Adrenal gland (tissue), 12 donors: Measurements from ENCODE around the gene CCDC201. TPM values are rescaled to one million over a fixed set of nuclear protein-coding genes. Genes with fewer than 3 reads are reported as not detected.
A peak's percentile ranks its signal among the peaks of the same experiment; 100 is the strongest.

Source experiments
- DNase-seq, 7 donors: peaks; one replicate each; pipeline ENCODE4 v3.0.0-alpha.2; 2019 to 2020
- H3K27ac ChIP-seq, 5 donors: fragments of 200-600 bp; sonication (generic) in 4 of 5; 1 replicate in 3 of 5; 2 replicates in 2 of 5; pipeline versions ENCODE4 v1.5.1 to v1.8.0; 2016 to 2020; ENCODE audit warnings: mild to moderate bottlenecking in 1 of 5
- H3K27me3 ChIP-seq: fragments of 200-600 bp; 2 replicates; pipeline ENCODE4 v1.8.0; 2021
- H3K36me3 ChIP-seq, 2 donors: fragments of 200-600 bp; replicated peaks in 1 of 2; 1 replicate in 1 of 2; 2 replicates in 1 of 2; pipeline versions ENCODE4 v1.5.1 to v1.8.0; 2018 to 2022
- H3K4me1 ChIP-seq, 2 donors: fragments of 200-600 bp; replicated peaks in 1 of 2; 1 replicate in 1 of 2; 2 replicates in 1 of 2; pipeline versions ENCODE4 v1.5.1 to v1.8.0; 2018 to 2021
- H3K4me3 ChIP-seq, 4 donors: fragments of 200-600 bp; sonication (generic) in 3 of 4; one replicate each; pipeline ENCODE4 v1.5.1; 2016 to 2018
- H3K9me3 ChIP-seq, 3 donors: fragments of 200-600 bp; sonication (generic) in 1 of 3; replicated peaks in 1 of 3; 1 replicate in 2 of 3; 2 replicates in 1 of 3; pipeline versions ENCODE4 v1.5.1 to v1.8.0; 2016 to 2021
- POLR2A ChIP-seq, 2 donors: fragments of 450-650 bp; IDR thresholded peaks; one replicate each; pipeline ENCODE4 v1.6.1; 2017; ENCODE audit warnings: antibody characterized with exemption in 2 of 2, mild to moderate bottlenecking in 2 of 2, moderate library complexity in 1 of 2
- WGBS, 4 donors: extraction: QIAGEN DNeasy Blood & Tissue Kit in 2 of 4; methylation state at CpG; one replicate each; pipeline versions ENCODE4 v1.1.5 to v1.1.7; 2013 to 2017; 5-methylcytosine and 5-hydroxymethylcytosine counted together
- intact Hi-C, 2 donors: fragments of 100-400 bp; cut with DNase I; formaldehyde crosslinking; loops; one replicate each; pipeline versions ENCODE4 v1.14.1 to v1.15.0; 2022 to 2023
- polyA plus RNA-seq, 3 donors: library from polyadenylated mRNA; stranded (reverse); fragments of 200-250 nt in 2 of 3; fragments of 350-450 nt in 1 of 3; fragmentation: Illumina TruSeq in 1 of 3; extraction: RNeasy Lipid Tissue Mini Kit (QIAGEN cat#74804) in 1 of 3; gene quantifications; one replicate each; pipeline ENCODE4 v1.2.3, GENCODE V29; 2013 to 2014
- total RNA-seq, 9 donors: library from RNA; depleted of rRNA in 4 of 9; stranded (reverse); fragments of >200 nt in 4 of 9; fragments of 120-200 nt in 1 of 9; fragmentation: NEBNext Ultra II Directional in 1 of 9; extraction: Animal tissue kit (Norgen Biotek cat#: 25700) in 1 of 9; gene quantifications; one replicate each; pipeline versions ENCODE4 v1.1.0 to v1.2.4, GENCODE V29; 2013 to 2023
- TF ChIP-seq, protein P1 (sequence below), 6 experiments: fragments of 450-650 bp in 4 of 6; fragments of 200-600 bp in 2 of 6; sonication (generic) in 1 of 6; IDR thresholded peaks; 1 replicate in 5 of 6; 2 replicates in 1 of 6; pipeline versions ENCODE4 v1.5.1 to v1.8.0; 2016 to 2021; ENCODE audit warnings: antibody characterized with exemption in 6 of 6, mild to moderate bottlenecking in 2 of 6, moderate library complexity in 1 of 6
- donor health status: healthy with polysubstance abuse.
- donor health status: Bipolar disorder and iron deficiency.
- donor health status: DM: yes; HTN: yes; CAD: no.
- donor health status: DM: no; HTN: no; CAD: no.
- donor health status: DM: no; HTN: no; CAD: no.
- donor health status: DM: yes; HTN: yes; CAD: no.

The CCDC201 gene
- total and polyA plus RNA-seq, 12 donors = not detected

DNA sequence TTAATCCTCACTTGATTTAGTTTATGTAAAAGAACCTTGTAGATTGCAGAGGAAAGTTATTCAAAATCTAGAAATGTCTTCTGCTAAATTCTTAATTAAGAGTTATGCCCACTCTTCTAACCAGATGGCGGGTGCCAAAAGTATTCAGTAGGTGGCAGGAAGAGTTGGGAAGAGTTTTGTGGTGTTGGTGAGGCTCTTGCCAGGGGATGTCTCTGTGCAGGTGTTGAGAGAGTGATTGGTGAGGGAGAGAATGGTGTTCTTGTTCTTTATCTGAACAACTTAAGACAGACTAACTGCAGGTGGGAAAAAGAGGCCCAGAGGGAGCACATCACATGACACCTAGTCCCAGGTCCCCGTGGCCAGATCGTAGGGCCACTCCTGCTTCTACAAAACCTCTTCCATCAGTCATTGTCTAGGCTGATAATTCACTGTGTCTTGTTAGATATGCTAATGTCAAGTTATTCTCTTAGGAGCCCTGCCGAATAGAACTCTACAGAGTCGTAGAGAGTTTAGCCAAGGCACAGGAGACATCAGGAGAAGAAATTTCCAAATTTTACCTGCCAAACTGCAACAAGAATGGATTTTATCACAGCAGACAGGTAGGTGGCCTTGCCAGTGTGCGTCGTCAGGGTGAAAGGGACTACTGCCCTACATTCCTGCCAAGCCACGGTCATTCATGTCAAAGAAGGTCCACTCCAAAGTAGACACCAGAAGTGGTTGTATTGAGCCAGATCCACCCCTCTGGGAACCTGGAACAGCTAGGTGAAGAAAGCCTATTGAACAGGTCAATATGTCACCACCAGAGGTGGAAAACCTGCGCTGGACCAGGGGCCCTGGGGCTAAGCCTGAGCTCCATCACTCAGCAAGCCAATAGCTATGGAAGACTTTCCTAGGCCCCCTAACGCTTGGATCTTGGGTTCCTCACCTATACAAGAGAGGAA lies 18.9 kb upstream of the CCDC201 start:
- H3K9me3 ChIP-seq = no peaks in the 10 kb centered on the region
- TF ChIP-seq, protein P1, sequence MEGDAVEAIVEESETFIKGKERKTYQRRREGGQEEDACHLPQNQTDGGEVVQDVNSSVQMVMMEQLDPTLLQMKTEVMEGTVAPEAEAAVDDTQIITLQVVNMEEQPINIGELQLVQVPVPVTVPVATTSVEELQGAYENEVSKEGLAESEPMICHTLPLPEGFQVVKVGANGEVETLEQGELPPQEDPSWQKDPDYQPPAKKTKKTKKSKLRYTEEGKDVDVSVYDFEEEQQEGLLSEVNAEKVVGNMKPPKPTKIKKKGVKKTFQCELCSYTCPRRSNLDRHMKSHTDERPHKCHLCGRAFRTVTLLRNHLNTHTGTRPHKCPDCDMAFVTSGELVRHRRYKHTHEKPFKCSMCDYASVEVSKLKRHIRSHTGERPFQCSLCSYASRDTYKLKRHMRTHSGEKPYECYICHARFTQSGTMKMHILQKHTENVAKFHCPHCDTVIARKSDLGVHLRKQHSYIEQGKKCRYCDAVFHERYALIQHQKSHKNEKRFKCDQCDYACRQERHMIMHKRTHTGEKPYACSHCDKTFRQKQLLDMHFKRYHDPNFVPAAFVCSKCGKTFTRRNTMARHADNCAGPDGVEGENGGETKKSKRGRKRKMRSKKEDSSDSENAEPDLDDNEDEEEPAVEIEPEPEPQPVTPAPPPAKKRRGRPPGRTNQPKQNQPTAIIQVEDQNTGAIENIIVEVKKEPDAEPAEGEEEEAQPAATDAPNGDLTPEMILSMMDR (IDR thresholded peaks at IDR 0.05) = no peak
- no peak for TF ChIP-seq POLR2A (IDR thresholded peaks at IDR 0.05)
- no peak for DNase-seq
- WGBS, 4 donors = 73 to 87% (median 77%) methylated on average over 10 of the region's 10 CpGs
- H3K36me3 ChIP-seq = no peaks in the 10 kb centered on the region
- H3K4me1 ChIP-seq = no peaks in the 10 kb centered on the region
- peaks cover 24% of the 10 kb centered on the region for H3K27me3 ChIP-seq
- H3K27ac ChIP-seq = no peak overlapping the region
- H3K4me3 ChIP-seq = no peak overlapping the region
- intact Hi-C loops = no loop called here

DNA sequence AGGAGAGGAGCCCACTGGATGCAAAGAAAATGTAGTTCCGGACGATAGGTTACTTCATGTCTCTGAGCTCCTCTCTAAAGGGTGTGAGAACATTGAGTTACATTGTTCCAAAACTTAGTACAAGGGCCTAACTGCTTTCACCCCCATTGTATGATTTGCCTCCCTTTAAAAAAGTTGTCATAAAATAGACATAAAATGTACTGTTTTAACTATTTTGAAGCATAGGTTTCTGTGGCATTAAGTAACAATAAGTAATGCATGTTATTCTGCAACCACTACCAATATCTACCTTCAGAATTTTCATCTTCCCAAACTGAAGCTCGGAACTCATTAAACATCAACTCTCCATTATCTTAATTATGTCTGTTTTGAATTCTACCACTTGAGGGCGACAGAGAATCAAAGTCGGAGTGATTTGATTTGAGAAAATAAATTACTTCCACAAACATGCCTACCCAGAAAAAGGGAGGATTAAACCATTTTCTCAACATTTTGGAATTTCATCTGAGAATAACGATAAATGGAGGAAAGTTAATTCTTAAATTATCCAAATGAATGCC lies 18.1 kb upstream of the CCDC201 start:
- TF ChIP-seq POLR2A (IDR thresholded peaks at IDR 0.05) = no peak
- TF ChIP-seq, protein P1 (IDR thresholded peaks at IDR 0.05) = peak; percentile 34 to 71 (median 56)
- no peaks in the 10 kb centered on the region for H3K9me3 ChIP-seq
- no peak overlapping the region for H3K27ac ChIP-seq
- no peak for DNase-seq
- H3K4me3 ChIP-seq = no peak overlapping the region
- intact Hi-C loops = no loop called here
- no peaks in the 10 kb centered on the region for H3K36me3 ChIP-seq
- WGBS, 4 donors = 26 to 32% (median 31%) methylated on average over 6 of the region's 6 CpGs
- peaks cover 27% of the 10 kb centered on the region for H3K27me3 ChIP-seq
- H3K4me1 ChIP-seq = no peaks in the 10 kb centered on the region

GRCh38 chr7:45890125-45890901 lies 17.4 kb upstream of the CCDC201 start:
- 79 to 91% (median 86%) methylated on average over 7 to 8 of the region's 8 CpGs for WGBS, 4 donors
- no peaks in the 10 kb centered on the region for H3K9me3 ChIP-seq
- no peaks in the 10 kb centered on the region for H3K4me1 ChIP-seq
- no peak overlapping the region for H3K4me3 ChIP-seq
- DNase-seq = no peak
- no peak for TF ChIP-seq POLR2A (IDR thresholded peaks at IDR 0.05)
- TF ChIP-seq, protein P1 (IDR thresholded peaks at IDR 0.05) = no peak
- H3K27me3 ChIP-seq = peaks cover 27% of the 10 kb centered on the region
- H3K36me3 ChIP-seq = no peaks in the 10 kb centered on the region
- no peak overlapping the region for H3K27ac ChIP-seq
- intact Hi-C loops = no loop called here
